IMR-90 (cell line): Measurements from ENCODE around the gene TMEM81. TPM values are rescaled to one million over a fixed set of nuclear protein-coding genes. Genes with fewer than 3 reads are reported as not detected.
A peak's percentile ranks its signal among the peaks of the same experiment; 100 is the strongest.

ENCODE experiments used
- ATAC-seq: fragments of 200-7000 bp; cut with Tn5 transposase; 2 replicates; pipeline ENCODE4 v1.9.1; 2020; ENCODE audit warnings: low read depth, mild to moderate bottlenecking, moderate library complexity
- BruUV-seq: library from RNA; stranded (reverse); fragments of 400-500 nt; replicated peaks from 2 replicates; lab custom pipeline; 2021; lab: Mats Ljungman, UMichigan
- CTCF ChIA-PET: fragments of 300-600 bp; formaldehyde crosslinking; extraction: SDS; loops from one replicate; lab custom pipeline; 2021; ENCODE audit warnings: antibody characterized with exemption; lab: Yijun Ruan, JAX
- POLR2A ChIA-PET: fragments of 300-600 bp; sonication (Branson Sonifier 250); formaldehyde crosslinking; loops from one replicate; lab custom pipeline; 2022; ENCODE audit warnings: antibody characterized with exemption; ENCODE audit not compliant: unreplicated experiment; lab: Charles Lee
- DNase-seq: peaks from one replicate; pipeline ENCODE4 v3.0.0; 2013
- H2AFZ ChIP-seq: replicated peaks from 2 replicates; pipeline ENCODE3; 2013; ENCODE audit warnings: low read length, mild to moderate bottlenecking; ENCODE audit not compliant: poor library complexity
- H2AK5ac ChIP-seq: 2 replicates; pipeline ENCODE4 v1.6.1; 2013; ENCODE audit warnings: low read depth, low read length, inconsistent platforms
- H2AK9ac ChIP-seq: replicated peaks from 2 replicates; pipeline ENCODE3; 2013; ENCODE audit warnings: mild to moderate bottlenecking, low read depth, low read length, moderate library complexity; ENCODE audit not compliant: poor library complexity
- H2BK120ac ChIP-seq: 2 replicates; pipeline ENCODE4 v1.6.1; 2013; ENCODE audit warnings: low read depth, low read length, inconsistent platforms
- H2BK15ac ChIP-seq: 3 replicates; pipeline ENCODE4 v1.6.1; 2013; ENCODE audit warnings: low read depth, low read length, inconsistent platforms
- H2BK20ac ChIP-seq: 2 replicates; pipeline ENCODE4 v1.6.1; 2013; ENCODE audit warnings: low read depth, mild to moderate bottlenecking, inconsistent platforms, low read length, moderate library complexity
- H2BK5ac ChIP-seq: 2 replicates; pipeline ENCODE4 v1.6.1; 2013; ENCODE audit warnings: mild to moderate bottlenecking, low read depth, low read length, inconsistent platforms; ENCODE audit not compliant: poor library complexity, severe bottlenecking
- H3K14ac ChIP-seq: replicated peaks from 2 replicates; pipeline ENCODE4 v1.6.1; 2013; ENCODE audit warnings: low read depth, low read length, inconsistent platforms
- H3K18ac ChIP-seq: 2 replicates; pipeline ENCODE4 v1.6.1; 2013; ENCODE audit warnings: low read depth, low read length, control low read depth
- H3K23ac ChIP-seq: 2 replicates; pipeline ENCODE4 v1.6.1; 2013; ENCODE audit warnings: low read depth, low read length, inconsistent platforms
- H3K27ac ChIP-seq: 2 replicates; pipeline ENCODE4 v1.5.1; 2013; ENCODE audit warnings: mild to moderate bottlenecking, control low read depth, low read length; ENCODE audit not compliant: insufficient read depth
- H3K27me3 ChIP-seq: 2 replicates; pipeline ENCODE4 v1.6.1; 2013; ENCODE audit warnings: low read length; ENCODE audit not compliant: control insufficient read depth, insufficient read depth
- H3K36me3 ChIP-seq: 2 replicates; pipeline ENCODE4 v1.6.1; 2013; ENCODE audit warnings: low read length, mixed read lengths; ENCODE audit not compliant: control insufficient read depth, insufficient read depth
- H3K4ac ChIP-seq: 2 replicates; pipeline ENCODE4 v1.6.1; 2013; ENCODE audit warnings: low read depth, low read length, inconsistent platforms
- H3K4me1 ChIP-seq: 2 replicates; pipeline ENCODE4 v1.6.1; 2013; ENCODE audit warnings: low read length, mixed read lengths; ENCODE audit not compliant: control insufficient read depth, insufficient read depth
- H3K4me2 ChIP-seq: 2 replicates; pipeline ENCODE4 v1.6.1; 2013; ENCODE audit warnings: low read depth, mild to moderate bottlenecking, control low read depth, low read length, moderate library complexity
- H3K4me3 ChIP-seq: 2 replicates; pipeline ENCODE4 v1.5.1; 2013; ENCODE audit warnings: low read depth, mild to moderate bottlenecking, control low read depth, low read length, moderate library complexity; ENCODE audit not compliant: insufficient read depth
- H3K56ac ChIP-seq: 2 replicates; pipeline ENCODE4 v1.6.1; 2013; ENCODE audit warnings: low read length, inconsistent platforms; ENCODE audit not compliant: insufficient read depth; ENCODE audit errors: extremely low read depth
- H3K79me1 ChIP-seq, 2 experiments: 2 replicates each; pipeline ENCODE4 v1.6.1; 2013; ENCODE audit warnings: low read length in 2 of 2, inconsistent platforms in 1 of 2, low read depth in 1 of 2
- H3K9ac ChIP-seq: 2 replicates; pipeline ENCODE4 v1.6.1; 2013; ENCODE audit warnings: low read depth, low read length, control low read depth
- H3K9me1 ChIP-seq: 2 replicates; pipeline ENCODE4 v1.6.1; 2013; ENCODE audit warnings: low read length, inconsistent platforms; ENCODE audit not compliant: insufficient read depth
- H3K9me3 ChIP-seq: 2 replicates; pipeline ENCODE4 v1.6.1; 2013; ENCODE audit warnings: low read length; ENCODE audit not compliant: control insufficient read depth, insufficient read depth
- H4K20me1 ChIP-seq: 2 replicates; pipeline ENCODE4 v1.6.1; 2013; ENCODE audit warnings: low read length, inconsistent platforms; ENCODE audit not compliant: insufficient read depth
- H4K5ac ChIP-seq: 2 replicates; pipeline ENCODE4 v1.6.1; 2013; ENCODE audit warnings: mild to moderate bottlenecking, low read depth, low read length, control low read depth
- H4K8ac ChIP-seq, 2 experiments: 2 replicates each; pipeline ENCODE4 v1.6.1; 2013; ENCODE audit warnings: low read depth in 2 of 2, low read length in 2 of 2, control low read depth in 1 of 2, inconsistent platforms in 1 of 2
- H4K91ac ChIP-seq: 2 replicates; pipeline ENCODE4 v1.6.1; 2013; ENCODE audit warnings: low read depth, low read length, inconsistent platforms; ENCODE audit not compliant: insufficient read depth
- BHLHE40 ChIP-seq: fragments of 150-350 bp; IDR thresholded peaks from 2 replicates; pipeline ENCODE4 v1.6.1; 2016; ENCODE audit warnings: mild to moderate bottlenecking, low read depth, low read length
- CEBPB ChIP-seq: IDR thresholded peaks from 2 replicates; pipeline ENCODE4 v1.6.1; 2012; ENCODE audit warnings: low read depth, low read length, improper control_type of control experiment
- CHD1 ChIP-seq: IDR thresholded peaks from 2 replicates; pipeline ENCODE4 v1.6.1; 2012; ENCODE audit warnings: low read depth, low read length, improper control_type of control experiment
- FOS ChIP-seq: fragments of 150-350 bp; IDR thresholded peaks from 2 replicates; pipeline ENCODE4 v1.6.1; 2016; ENCODE audit warnings: low read depth, low read length
- MAFK ChIP-seq: IDR thresholded peaks from 2 replicates; pipeline ENCODE4 v1.6.1; 2012; ENCODE audit warnings: low read depth, low read length, improper control_type of control experiment
- MAZ ChIP-seq: IDR thresholded peaks from 2 replicates; pipeline ENCODE4 v1.6.1; 2012; ENCODE audit warnings: low read depth, mild to moderate bottlenecking, low read length, improper control_type of control experiment, moderate library complexity, borderline replicate concordance
- MXI1 ChIP-seq: IDR thresholded peaks from 2 replicates; pipeline ENCODE4 v1.6.1; 2012; ENCODE audit warnings: low read depth, mild to moderate bottlenecking, low read length, moderate library complexity, borderline replicate concordance
- NFE2L2 ChIP-seq: fragments of 150-350 bp; IDR thresholded peaks from 2 replicates; pipeline ENCODE4 v1.6.1; 2016; ENCODE audit warnings: low read depth, mild to moderate bottlenecking, low read length
- POLR2A ChIP-seq: IDR thresholded peaks from 2 replicates; pipeline ENCODE4 v1.6.1; 2012; ENCODE audit warnings: mild to moderate bottlenecking, low read depth, low read length
- RCOR1 ChIP-seq: IDR thresholded peaks from 2 replicates; pipeline ENCODE4 v1.6.1; 2012; ENCODE audit warnings: mild to moderate bottlenecking, low read length, improper control_type of control experiment; ENCODE audit not compliant: insufficient replicate concordance
- RFX5 ChIP-seq: IDR thresholded peaks from 2 replicates; pipeline ENCODE4 v1.8.0; 2012; ENCODE audit warnings: low read depth, mild to moderate bottlenecking, low read length, moderate library complexity
- SMC3 ChIP-seq: fragments of 150-350 bp; IDR thresholded peaks from 2 replicates; pipeline ENCODE4 v1.6.1; 2016; ENCODE audit warnings: low read depth, mild to moderate bottlenecking, antibody characterized with exemption, low read length, moderate library complexity
- WGBS, 2 experiments: methylation state at CpG; one replicate each; pipeline versions ENCODE4 v1.1.5 to v1.1.7; 2013; ENCODE audit warnings: missing lambda C conversion rate in 2 of 2; ENCODE audit not compliant: insufficient read length in 1 of 2; ENCODE audit errors: extremely low coverage in 2 of 2; 5-methylcytosine and 5-hydroxymethylcytosine counted together
- dilution Hi-C: fragments of 300-500 bp; cut with HindIII; formaldehyde crosslinking; loops from one replicate; pipeline ENCODE4 v1.14.3; 2018; ENCODE audit warnings: low sequenced_read_pairs; ENCODE audit not compliant: unreplicated experiment
- in situ Hi-C: fragments of 300-500 bp; cut with MboI; formaldehyde crosslinking; loops from 3 replicates; pipeline ENCODE4 v1.14.3; 2019; ENCODE audit warnings: low sequenced_read_pairs, inconsistent platforms, mixed read lengths
- intact Hi-C: fragments of 100-400 bp; cut with micrococcal nuclease; formaldehyde crosslinking; loops from 2 replicates; pipeline ENCODE4 v1.10.0; 2022
- polyA plus RNA-seq, 3 experiments: library from polyadenylated mRNA; depleted of rRNA; stranded (reverse); fragments of >200 nt; gene quantifications; 2 replicates each; pipeline ENCODE4 v1.2.3, GENCODE V29; 2012; ENCODE audit warnings: low replicate concordance in 1 of 3
- total RNA-seq: library from RNA; depleted of rRNA; stranded (reverse); fragments of >200 nt; gene quantifications from 2 replicates; pipeline ENCODE4 v1.2.3, GENCODE V29; 2012
- TF ChIP-seq, protein P1 (sequence below): conservative IDR thresholded peaks from 2 replicates; pipeline ENCODE4 v1.5.1; 2012; ENCODE audit warnings: mild to moderate bottlenecking, low read depth, low read length, improper control_type of control experiment
- TF ChIP-seq, protein P2 (sequence below): fragments of 150-350 bp; IDR thresholded peaks from 2 replicates; pipeline ENCODE4 v1.6.1; 2016; ENCODE audit warnings: low read depth, mild to moderate bottlenecking, low read length, moderate library complexity, borderline replicate concordance

The TMEM81 gene
- total and polyA plus RNA-seq, 2 of the 4 experiments (the other 2 are of a cell fraction), result 1.5 to 1.8 TPM

DNA sequence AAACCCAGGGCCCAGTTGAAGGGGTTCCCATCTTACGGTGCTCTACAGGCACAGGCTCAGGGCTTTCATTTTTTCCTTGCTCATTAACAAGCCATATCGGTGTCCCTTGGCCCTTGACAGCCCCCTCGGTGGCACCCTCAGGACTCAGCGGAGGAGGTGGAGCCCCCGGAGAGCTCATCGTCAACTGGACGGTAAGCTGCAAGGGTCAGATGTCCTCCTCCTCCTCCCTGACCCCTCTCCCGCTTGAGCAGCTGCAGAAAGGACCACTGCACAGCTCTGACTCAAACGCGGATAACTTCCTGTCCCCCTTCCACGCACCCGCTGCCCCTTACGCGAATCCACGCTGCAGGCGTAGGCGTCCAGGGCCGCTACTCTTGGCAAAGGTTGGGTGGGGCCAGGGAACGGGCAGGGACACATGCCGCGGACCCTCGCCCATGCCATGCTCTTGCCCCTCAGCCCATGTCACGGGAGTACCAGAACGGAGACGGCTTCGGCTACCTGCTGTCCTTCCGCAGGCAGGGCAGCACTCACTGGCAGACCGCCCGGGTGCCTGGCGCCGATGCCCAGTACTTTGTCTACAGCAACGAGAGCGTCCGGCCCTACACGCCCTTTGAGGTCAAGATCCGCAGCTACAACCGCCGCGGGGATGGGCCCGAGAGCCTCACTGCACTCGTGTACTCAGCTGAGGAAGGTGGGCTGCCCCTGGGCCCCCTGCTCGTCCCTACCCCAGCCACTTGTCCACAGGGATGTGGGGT is 14.7 kb downstream of the TMEM81 start (continued):
- no peak for TF ChIP-seq MXI1

DNA sequence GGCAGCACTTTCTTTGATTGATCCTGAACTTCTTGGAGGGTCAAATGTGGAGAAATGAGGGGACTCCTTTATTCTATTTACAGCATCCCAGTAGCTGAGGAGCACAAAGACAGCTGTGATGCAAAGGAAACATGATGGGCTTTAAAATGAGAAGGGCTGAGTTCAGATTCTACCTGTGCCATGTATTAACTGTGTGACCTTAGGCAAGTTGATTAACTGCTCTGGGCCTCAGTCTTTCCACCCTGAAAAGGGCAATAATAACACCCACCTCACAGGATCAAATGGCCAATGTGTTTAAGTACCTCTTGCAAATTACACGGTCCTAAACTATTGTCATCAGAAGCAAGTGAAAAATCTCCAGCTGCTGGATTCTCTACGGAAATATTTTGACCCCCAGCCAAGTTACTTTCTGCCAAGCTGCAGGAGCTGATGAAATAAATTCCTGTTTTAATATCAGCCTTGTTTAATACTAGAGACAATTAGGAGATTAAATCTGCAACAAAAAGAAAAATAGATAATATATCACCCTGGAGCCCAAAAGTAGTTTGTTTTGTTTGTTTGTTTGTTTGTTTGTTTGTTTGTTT is 15.7 kb downstream of the TMEM81 start:
- no CpG with 5 or more reads among the region's 2 CpGs for WGBS, 2 experiments
- DNase-seq, result peak; percentile 30
- Histone ChIP-seq H3K9ac (no peak overlapping the region), H2BK20ac (no peak overlapping the region), H3K4me1 (no peaks in the 10 kb centered on the region), H3K14ac (no peak overlapping the region), H3K9me1 (no peaks in the 10 kb centered on the region; the same call in 1 of the 2 replicates), H3K79me1 (no peaks in the 10 kb centered on the region), H2AFZ (no peak overlapping the region), H4K8ac (no peak overlapping the region), H3K23ac (no peak overlapping the region), H4K20me1 (no peaks in the 10 kb centered on the region), H3K27ac (no peak overlapping the region), H3K56ac (no peak overlapping the region), H2BK5ac (no peak overlapping the region), H2BK120ac (no peak overlapping the region), H4K91ac (no peak overlapping the region), H3K27me3 (peaks cover 6% of the 10 kb centered on the region), H3K4me2 (no peak overlapping the region), H2BK15ac (no peak overlapping the region), H3K18ac (no peak overlapping the region), H4K5ac (no peak overlapping the region), H2AK5ac (no peak overlapping the region), H2AK9ac (no peak overlapping the region), H3K4ac (no peak overlapping the region), H3K9me3 (no peaks in the 10 kb centered on the region), H3K36me3 (no peaks in the 10 kb centered on the region), H3K4me3 (no peak overlapping the region)
- no TSS peak for BruUV-seq
- intact Hi-C loops, result no loop called here
- dilution Hi-C loops, result no loop called here
- TF ChIP-seq MXI1, result no peak
- TF ChIP-seq CHD1, result no peak
- no peak for TF ChIP-seq FOS
- TF ChIP-seq, protein P1, sequence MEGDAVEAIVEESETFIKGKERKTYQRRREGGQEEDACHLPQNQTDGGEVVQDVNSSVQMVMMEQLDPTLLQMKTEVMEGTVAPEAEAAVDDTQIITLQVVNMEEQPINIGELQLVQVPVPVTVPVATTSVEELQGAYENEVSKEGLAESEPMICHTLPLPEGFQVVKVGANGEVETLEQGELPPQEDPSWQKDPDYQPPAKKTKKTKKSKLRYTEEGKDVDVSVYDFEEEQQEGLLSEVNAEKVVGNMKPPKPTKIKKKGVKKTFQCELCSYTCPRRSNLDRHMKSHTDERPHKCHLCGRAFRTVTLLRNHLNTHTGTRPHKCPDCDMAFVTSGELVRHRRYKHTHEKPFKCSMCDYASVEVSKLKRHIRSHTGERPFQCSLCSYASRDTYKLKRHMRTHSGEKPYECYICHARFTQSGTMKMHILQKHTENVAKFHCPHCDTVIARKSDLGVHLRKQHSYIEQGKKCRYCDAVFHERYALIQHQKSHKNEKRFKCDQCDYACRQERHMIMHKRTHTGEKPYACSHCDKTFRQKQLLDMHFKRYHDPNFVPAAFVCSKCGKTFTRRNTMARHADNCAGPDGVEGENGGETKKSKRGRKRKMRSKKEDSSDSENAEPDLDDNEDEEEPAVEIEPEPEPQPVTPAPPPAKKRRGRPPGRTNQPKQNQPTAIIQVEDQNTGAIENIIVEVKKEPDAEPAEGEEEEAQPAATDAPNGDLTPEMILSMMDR, result no peak
- TF ChIP-seq, protein P2, sequence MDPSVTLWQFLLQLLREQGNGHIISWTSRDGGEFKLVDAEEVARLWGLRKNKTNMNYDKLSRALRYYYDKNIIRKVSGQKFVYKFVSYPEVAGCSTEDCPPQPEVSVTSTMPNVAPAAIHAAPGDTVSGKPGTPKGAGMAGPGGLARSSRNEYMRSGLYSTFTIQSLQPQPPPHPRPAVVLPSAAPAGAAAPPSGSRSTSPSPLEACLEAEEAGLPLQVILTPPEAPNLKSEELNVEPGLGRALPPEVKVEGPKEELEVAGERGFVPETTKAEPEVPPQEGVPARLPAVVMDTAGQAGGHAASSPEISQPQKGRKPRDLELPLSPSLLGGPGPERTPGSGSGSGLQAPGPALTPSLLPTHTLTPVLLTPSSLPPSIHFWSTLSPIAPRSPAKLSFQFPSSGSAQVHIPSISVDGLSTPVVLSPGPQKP, result no peak
- no peak for TF ChIP-seq MAFK
- TF ChIP-seq BHLHE40, result no peak
- TF ChIP-seq RCOR1, result no peak
- TF ChIP-seq SMC3, result no peak
- no peak for TF ChIP-seq MAZ
- no peak for TF ChIP-seq NFE2L2
- TF ChIP-seq POLR2A, result no peak
- no peak for TF ChIP-seq CEBPB
- TF ChIP-seq RFX5, result no peak
- in situ Hi-C loops, result no loop called here
- no peak for ATAC-seq
- POLR2A ChIA-PET, result no interaction called here
- CTCF ChIA-PET, result no interaction called here
